OCI-LY7 (cell line): ENCODE results near the gene RPRD2. TPM values are rescaled to one million over a fixed set of nuclear protein-coding genes. Genes with fewer than 3 reads are reported as not detected.

ENCODE experiments used
- BruUV-seq: library from RNA; stranded (reverse); fragments of 400-500 nt; replicated peaks from 2 replicates; lab custom pipeline; 2021; lab: Mats Ljungman, UMichigan
- CTCF ChIA-PET: fragments of 300-600 bp; sonication (Branson Sonifier 250); formaldehyde crosslinking; loops from one replicate; lab custom pipeline; 2022; ENCODE audit warnings: antibody characterized with exemption; ENCODE audit not compliant: unreplicated experiment; lab: Charles Lee
- POLR2A ChIA-PET: fragments of 300-600 bp; sonication (Branson Sonifier 250); formaldehyde crosslinking; loops from one replicate; lab custom pipeline; 2022; ENCODE audit warnings: antibody characterized with exemption; lab: Charles Lee
- DNase-seq: peaks from one replicate; pipeline ENCODE4 v3.0.0-alpha.2; 2015; ENCODE audit warnings: low spot score
- H2AFZ ChIP-seq: fragments of 200-600 bp; sonication (generic), shearing (Covaris generic); 2 replicates; pipeline ENCODE4 v1.6.1; 2014; ENCODE audit warnings: mild to moderate bottlenecking, antibody characterized with exemption, low read length, moderate library complexity
- H3K27ac ChIP-seq: fragments of 200-600 bp; sonication (generic); 2 replicates; pipeline ENCODE4 v1.5.1; 2014; ENCODE audit warnings: mixed run types, low read depth, mild to moderate bottlenecking, moderate library complexity, low read length, inconsistent platforms; ENCODE audit not compliant: poor library complexity, severe bottlenecking
- H3K36me3 ChIP-seq: fragments of 200-600 bp; sonication (generic); 2 replicates; pipeline ENCODE4 v1.6.1; 2014; ENCODE audit warnings: mild to moderate bottlenecking, antibody characterized with exemption, low read length, moderate library complexity, mixed read lengths; ENCODE audit not compliant: insufficient read depth
- H3K4me1 ChIP-seq: fragments of 200-600 bp; sonication (generic); 2 replicates; pipeline ENCODE4 v1.5.1; 2014; ENCODE audit warnings: mild to moderate bottlenecking, low read length; ENCODE audit not compliant: insufficient read depth, poor library complexity, severe bottlenecking
- H3K4me2 ChIP-seq: fragments of 200-600 bp; sonication (generic); 2 replicates; pipeline ENCODE4 v1.6.1; 2014; ENCODE audit warnings: mild to moderate bottlenecking, low read length
- H3K4me3 ChIP-seq: fragments of 200-600 bp; sonication (generic); 2 replicates; pipeline ENCODE4 v1.5.1; 2014; ENCODE audit warnings: mild to moderate bottlenecking, low read depth, low read length; ENCODE audit not compliant: poor library complexity, severe bottlenecking
- H3K79me2 ChIP-seq: fragments of 200-600 bp; sonication (generic); 2 replicates; pipeline ENCODE4 v1.6.1; 2016; ENCODE audit warnings: low read depth, mild to moderate bottlenecking, low read length, moderate library complexity, mixed read lengths; ENCODE audit not compliant: insufficient read depth
- H3K9me2 ChIP-seq: fragments of 200-600 bp; sonication (generic); 2 replicates; pipeline ENCODE4 v1.6.1; 2016; ENCODE audit warnings: mild to moderate bottlenecking, low read length, mixed read lengths; ENCODE audit not compliant: insufficient read depth
- H3K9me3 ChIP-seq: fragments of 200-600 bp; sonication (generic); 2 replicates; pipeline ENCODE4 v1.6.1; 2014; ENCODE audit warnings: mild to moderate bottlenecking, mixed run types, low read length, mixed read lengths
- H4K20me1 ChIP-seq: fragments of 200-600 bp; sonication (generic); 2 replicates; pipeline ENCODE4 v1.6.1; 2014; ENCODE audit warnings: mild to moderate bottlenecking, antibody characterized with exemption, low read length, moderate library complexity, mixed read lengths; ENCODE audit not compliant: insufficient read depth
- EZH2phosphoT487 ChIP-seq: fragments of 200-600 bp; sonication (generic); IDR thresholded peaks from 2 replicates; pipeline ENCODE4 v1.6.1; 2018; ENCODE audit warnings: low read depth, borderline replicate concordance, mild to moderate bottlenecking, mixed run types, antibody characterized with exemption, low read length, moderate library complexity, mixed read lengths
- intact Hi-C: fragments of 100-400 bp; cut with micrococcal nuclease; formaldehyde crosslinking; loops from one replicate; pipeline ENCODE4 v1.10.0; 2022; ENCODE audit not compliant: unreplicated experiment
- total RNA-seq, 2 experiments: library from RNA; depleted of rRNA in 1 of 2; stranded (reverse); fragments of >200 nt in 1 of 2; shearing (Covaris generic) in 1 of 2; gene quantifications; 2 replicates each; pipeline ENCODE4 v1.2.3, GENCODE V29; 2014 to 2022
- TF ChIP-seq, protein P1 (sequence below): fragments of 200-600 bp; sonication (generic); conservative IDR thresholded peaks from 2 replicates; pipeline ENCODE4 v1.5.1; 2014; ENCODE audit warnings: mild to moderate bottlenecking, antibody characterized with exemption, low read length, moderate library complexity, mixed read lengths

The RPRD2 gene
- total RNA-seq, 2 experiments from 2014 or later: 17.0 to 39.7 TPM

DNA sequence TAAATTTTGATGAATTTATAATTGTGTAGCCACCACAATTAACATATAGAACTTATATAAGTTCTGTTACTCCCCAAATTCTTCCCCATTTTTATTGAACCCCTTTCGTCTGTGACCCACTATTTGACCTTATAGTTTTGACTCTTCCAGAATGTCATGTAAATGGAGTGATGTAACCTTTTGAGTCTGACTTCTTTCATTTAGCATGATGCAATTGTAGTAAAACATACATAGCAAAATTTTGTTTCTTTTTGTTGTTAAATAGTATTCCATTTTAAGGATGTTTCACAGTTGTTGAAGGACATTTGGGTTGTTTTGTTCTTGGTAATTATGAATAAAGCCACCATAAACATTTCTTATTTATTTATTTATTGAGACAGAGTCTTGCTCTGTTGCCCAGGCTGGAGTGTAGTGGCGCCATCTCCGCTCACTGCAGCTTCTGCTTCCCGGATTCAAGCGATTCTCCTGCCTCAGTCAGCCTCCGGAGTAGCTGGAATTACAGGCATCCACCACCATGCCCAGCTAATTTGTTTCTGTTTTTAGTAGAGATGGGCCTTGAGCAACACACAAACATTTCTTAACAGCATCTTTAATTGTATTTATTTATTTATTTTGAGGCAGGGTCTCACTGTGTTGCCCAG lies 33.6 kb downstream of the RPRD2 start:
- H3K27ac ChIP-seq: no peak overlapping the region
- no peak for TF ChIP-seq EZH2phosphoT487
- TF ChIP-seq, protein P1, sequence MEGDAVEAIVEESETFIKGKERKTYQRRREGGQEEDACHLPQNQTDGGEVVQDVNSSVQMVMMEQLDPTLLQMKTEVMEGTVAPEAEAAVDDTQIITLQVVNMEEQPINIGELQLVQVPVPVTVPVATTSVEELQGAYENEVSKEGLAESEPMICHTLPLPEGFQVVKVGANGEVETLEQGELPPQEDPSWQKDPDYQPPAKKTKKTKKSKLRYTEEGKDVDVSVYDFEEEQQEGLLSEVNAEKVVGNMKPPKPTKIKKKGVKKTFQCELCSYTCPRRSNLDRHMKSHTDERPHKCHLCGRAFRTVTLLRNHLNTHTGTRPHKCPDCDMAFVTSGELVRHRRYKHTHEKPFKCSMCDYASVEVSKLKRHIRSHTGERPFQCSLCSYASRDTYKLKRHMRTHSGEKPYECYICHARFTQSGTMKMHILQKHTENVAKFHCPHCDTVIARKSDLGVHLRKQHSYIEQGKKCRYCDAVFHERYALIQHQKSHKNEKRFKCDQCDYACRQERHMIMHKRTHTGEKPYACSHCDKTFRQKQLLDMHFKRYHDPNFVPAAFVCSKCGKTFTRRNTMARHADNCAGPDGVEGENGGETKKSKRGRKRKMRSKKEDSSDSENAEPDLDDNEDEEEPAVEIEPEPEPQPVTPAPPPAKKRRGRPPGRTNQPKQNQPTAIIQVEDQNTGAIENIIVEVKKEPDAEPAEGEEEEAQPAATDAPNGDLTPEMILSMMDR: no peak
- intact Hi-C loops: no loop called here
- no peak overlapping the region for H3K4me2 ChIP-seq
- CTCF ChIA-PET: no interaction called here
- no peak overlapping the region for H2AFZ ChIP-seq
- H3K4me3 ChIP-seq: no peak overlapping the region
- peaks cover 44% of the 10 kb centered on the region for H3K36me3 ChIP-seq
- BruUV-seq: no TSS peak
- H3K9me3 ChIP-seq: peaks cover 10% of the 10 kb centered on the region; the same call in 1 of the 2 replicates
- H3K4me1 ChIP-seq: peaks cover 3% of the 10 kb centered on the region
- H3K9me2 ChIP-seq: no peaks in the 10 kb centered on the region
- DNase-seq: no peak
- POLR2A ChIA-PET: no interaction called here
- no peaks in the 10 kb centered on the region for H4K20me1 ChIP-seq
- H3K79me2 ChIP-seq: peaks cover 94% of the 10 kb centered on the region

DNA sequence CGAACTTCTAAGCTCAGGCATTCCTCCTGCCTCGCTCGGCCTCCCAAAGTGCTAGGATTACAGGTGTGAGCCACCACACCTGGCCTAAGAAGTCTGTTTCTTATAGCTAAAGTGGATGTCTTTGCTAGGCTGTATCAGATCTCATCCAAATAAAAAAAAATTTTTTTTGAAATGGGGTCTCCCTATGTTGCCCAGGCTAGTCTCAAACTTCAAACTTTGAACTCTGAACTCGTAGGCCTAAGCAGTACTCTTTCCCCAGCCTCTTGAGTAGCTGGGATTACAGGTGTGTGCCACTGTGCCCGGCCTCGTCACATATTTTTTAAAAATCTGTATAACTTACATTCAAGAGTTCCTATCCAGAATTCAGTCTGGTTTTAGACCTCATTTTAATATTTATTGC lies 40.5 kb downstream of the RPRD2 start:
- H3K4me1 ChIP-seq: peaks cover 19% of the 10 kb centered on the region
- peaks cover 6% of the 10 kb centered on the region; the same call in 1 of the 2 replicates for H4K20me1 ChIP-seq
- H2AFZ ChIP-seq: no peak overlapping the region
- H3K9me2 ChIP-seq: no peaks in the 10 kb centered on the region
- no peak overlapping the region for H3K27ac ChIP-seq
- H3K9me3 ChIP-seq: no peaks in the 10 kb centered on the region; the same call in 1 of the 2 replicates
- peaks cover 45% of the 10 kb centered on the region for H3K36me3 ChIP-seq
- BruUV-seq: no TSS peak
- H3K4me3 ChIP-seq: no peak overlapping the region
- intact Hi-C loops: no loop called here
- no peak for DNase-seq
- TF ChIP-seq, protein P1: no peak
- no peak for TF ChIP-seq EZH2phosphoT487
- CTCF ChIA-PET: no interaction called here
- POLR2A ChIA-PET: interaction anchor here (0.7 kb wide), 1 partner anchor 85 kb away, joined by 3 read pairs; no protein-coding TSS in a partner anchor
- H3K79me2 ChIP-seq: peaks cover 96% of the 10 kb centered on the region
- H3K4me2 ChIP-seq: no peak overlapping the region

DNA sequence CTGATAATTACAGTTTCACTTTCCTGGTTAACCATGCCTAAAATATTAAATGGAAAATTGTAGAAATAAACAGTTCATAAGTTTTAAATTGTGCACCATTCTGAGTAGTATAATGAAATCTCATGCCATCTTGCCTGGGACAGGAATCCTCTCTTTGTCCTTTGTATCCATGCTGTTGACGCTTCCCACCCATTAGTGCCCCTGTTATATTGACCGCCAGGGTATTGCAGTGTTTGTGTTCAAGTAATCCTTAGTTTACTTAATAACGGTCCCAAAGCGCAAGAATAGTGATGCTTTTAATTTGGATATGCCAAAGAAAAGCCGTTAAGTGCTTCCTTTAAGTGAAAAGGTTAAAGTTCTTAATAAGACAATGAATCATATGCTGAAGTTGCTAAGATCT lies 41.7 kb downstream of the RPRD2 start:
- Histone ChIP-seq H3K9me2 (no peaks in the 10 kb centered on the region), H3K9me3 (no peaks in the 10 kb centered on the region), H3K27ac (no peak overlapping the region), H4K20me1 (peaks cover 6% of the 10 kb centered on the region; the same call in 1 of the 2 replicates), H3K79me2 (peaks cover 96% of the 10 kb centered on the region), H3K4me1 (peaks cover 26% of the 10 kb centered on the region), H3K4me3 (no peak overlapping the region), H3K36me3 (peaks cover 37% of the 10 kb centered on the region), H2AFZ (no peak overlapping the region), H3K4me2 (no peak overlapping the region)
- no peak for DNase-seq
- intact Hi-C loops: no loop called here
- ChIA-PET CTCF (no interaction called here), POLR2A (no interaction called here)
- BruUV-seq: no TSS peak
- no peak for TF ChIP-seq EZH2phosphoT487
- TF ChIP-seq, protein P1: no peak
